Spleen (tissue), 11 donors: ENCODE results near the gene ADAMTS14. TPM values are rescaled to one million over a fixed set of nuclear protein-coding genes. Genes with fewer than 3 reads are reported as not detected.

Source experiments
- DNase-seq: peaks from one replicate; pipeline ENCODE4 v3.0.0-alpha.2; 2020
- H3K27ac ChIP-seq, 8 donors: fragments of 200-600 bp; sonication (generic) in 7 of 8; 1 replicate in 4 of 8; 2 replicates in 4 of 8; pipeline versions ENCODE4 v1.5.0 to v1.8.0; 2016 to 2021; ENCODE audit warnings: inconsistent platforms in 4 of 8, mild to moderate bottlenecking in 4 of 8, moderate library complexity in 1 of 8
- H3K27me3 ChIP-seq, 7 donors: fragments of 200-600 bp; sonication (generic) in 6 of 7; replicated peaks in 1 of 7; 1 replicate in 4 of 7; 2 replicates in 3 of 7; pipeline versions ENCODE4 v1.5.0 to v1.8.0; 2016 to 2021; ENCODE audit warnings: inconsistent platforms in 3 of 7, mild to moderate bottlenecking in 1 of 7
- H3K36me3 ChIP-seq, 6 donors: fragments of 200-600 bp; sonication (generic) in 5 of 6; 1 replicate in 4 of 6; 2 replicates in 2 of 6; pipeline versions ENCODE4 v1.5.0 to v1.8.0; 2016 to 2021; ENCODE audit warnings: inconsistent platforms in 2 of 6
- H3K4me1 ChIP-seq, 6 donors: fragments of 200-600 bp; sonication (generic) in 5 of 6; 1 replicate in 3 of 6; 2 replicates in 3 of 6; pipeline versions ENCODE4 v1.5.0 to v1.8.0; 2016 to 2021; ENCODE audit warnings: inconsistent platforms in 3 of 6
- H3K4me3 ChIP-seq, 8 donors: fragments of 200-600 bp; sonication (generic) in 7 of 8; 1 replicate in 4 of 8; 2 replicates in 4 of 8; pipeline versions ENCODE4 v1.5.0 to v1.8.0; 2016 to 2021; ENCODE audit warnings: inconsistent platforms in 4 of 8, mild to moderate bottlenecking in 4 of 8, moderate library complexity in 2 of 8
- H3K9me3 ChIP-seq, 8 donors: fragments of 200-600 bp; sonication (generic) in 7 of 8; 1 replicate in 4 of 8; 2 replicates in 4 of 8; pipeline versions ENCODE4 v1.5.0 to v1.8.0; 2016 to 2021; ENCODE audit warnings: inconsistent platforms in 4 of 8
- POLR2A ChIP-seq, 3 donors: fragments of 450-650 bp; IDR thresholded peaks; one replicate each; pipeline ENCODE4 v1.5.1; 2017; ENCODE audit warnings: antibody characterized with exemption in 3 of 3, mild to moderate bottlenecking in 1 of 3
- POLR2AphosphoS5 ChIP-seq, 3 donors: sonication (generic); formaldehyde crosslinking; IDR thresholded peaks; one replicate each; pipeline ENCODE4 v1.5.1; 2017; ENCODE audit warnings: antibody characterized with exemption in 3 of 3
- WGBS, 5 donors: extraction: QIAGEN DNeasy Blood & Tissue Kit in 3 of 5; methylation state at CpG; one replicate each; pipeline versions ENCODE4 v1.1.5 to v1.1.7; 2013 to 2018; 5-methylcytosine and 5-hydroxymethylcytosine counted together
- intact Hi-C: fragments of 100-400 bp; cut with DNase I; formaldehyde crosslinking; loops from one replicate; pipeline ENCODE4 v1.15.0; 2023; ENCODE audit warnings: low total_unique reads
- polyA plus RNA-seq, 3 donors: library from polyadenylated mRNA; stranded (reverse); fragments of 200-250 nt; gene quantifications; one replicate each; pipeline ENCODE4 v1.2.1, GENCODE V29; 2013
- total RNA-seq, 7 donors: library from RNA; depleted of rRNA in 3 of 7; stranded (reverse); fragments of >200 nt in 3 of 7; fragmentation: NEBNext Ultra II Directional in 4 of 7; extraction: Animal tissue kit (Norgen Biotek cat#: 25700) in 4 of 7; gene quantifications; one replicate each; pipeline versions ENCODE4 v1.1.0 to v1.2.1, GENCODE V29; 2016 to 2021
- TF ChIP-seq, protein P1 (sequence below), 11 experiments: fragments of 200-600 bp in 7 of 11; fragments of 450-650 bp in 4 of 11; sonication (generic) in 4 of 11; IDR thresholded peaks in 8 of 11; conservative IDR thresholded peaks in 3 of 11; 1 replicate in 7 of 11; 2 replicates in 4 of 11; pipeline versions ENCODE4 v1.4.0 to v1.8.0; 2016 to 2021; ENCODE audit warnings: antibody characterized with exemption in 11 of 11, inconsistent platforms in 4 of 11, mild to moderate bottlenecking in 1 of 11
- donor health status: healthy with polysubstance abuse.
- donor health status: DM: no; HTN: no; CAD: no; lungs with moderate emphysema.
- donor health status: DM: no; HTN: no; CAD: no.
- donor health status: Bipolar disorder and iron deficiency.
- donor health status: healthy.
- donor health status: DM: no; HTN: no; CAD: no.
- donor health status: DM: yes; HTN: yes; CAD: no.

ADAMTS14 gene
- total and polyA plus RNA-seq, 10 donors, result 0.09 to 1.2 (median 0.36) TPM

DNA sequence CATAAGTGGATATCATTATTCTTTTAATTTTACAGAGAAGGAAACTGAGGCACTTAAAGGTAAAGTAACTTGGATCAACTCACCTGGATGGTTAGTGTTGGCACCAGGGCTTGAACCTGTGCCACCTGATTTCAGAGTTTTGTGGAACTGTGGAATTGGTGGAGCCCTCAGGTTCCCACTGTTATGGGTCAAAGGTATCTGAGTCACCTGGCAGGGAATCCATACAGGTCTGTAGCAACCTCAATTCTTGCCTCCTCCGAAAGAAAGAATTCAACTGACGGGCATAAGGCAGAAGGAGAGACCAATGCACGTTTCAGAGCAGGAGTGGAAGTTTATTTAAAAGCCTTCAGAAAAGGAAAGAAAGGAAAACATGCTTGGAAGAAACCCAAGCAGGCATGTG, 25.2 kb upstream of the ADAMTS14 start:
- WGBS, 5 donors, result 59 to 96% (median 70%) methylated on average over 2 to 3 of the region's 3 CpGs
- Histone ChIP-seq H3K9me3 (peaks cover 0 to 47% (median 37%) of the 10 kb centered on the region in 8 donors), H3K4me3 (no peak overlapping the region), H3K4me1 (no peaks in the 10 kb centered on the region), H3K27me3 (peaks cover 0 to 9% (median 0%) of the 10 kb centered on the region in 7 donors), H3K27ac (no peak overlapping the region), H3K36me3 (no peaks in the 10 kb centered on the region)
- DNase-seq, result no peak
- no peak for TF ChIP-seq POLR2A (IDR thresholded peaks at IDR 0.05)
- no peak for TF ChIP-seq POLR2AphosphoS5 (IDR thresholded peaks at IDR 0.05)
- TF ChIP-seq, protein P1, sequence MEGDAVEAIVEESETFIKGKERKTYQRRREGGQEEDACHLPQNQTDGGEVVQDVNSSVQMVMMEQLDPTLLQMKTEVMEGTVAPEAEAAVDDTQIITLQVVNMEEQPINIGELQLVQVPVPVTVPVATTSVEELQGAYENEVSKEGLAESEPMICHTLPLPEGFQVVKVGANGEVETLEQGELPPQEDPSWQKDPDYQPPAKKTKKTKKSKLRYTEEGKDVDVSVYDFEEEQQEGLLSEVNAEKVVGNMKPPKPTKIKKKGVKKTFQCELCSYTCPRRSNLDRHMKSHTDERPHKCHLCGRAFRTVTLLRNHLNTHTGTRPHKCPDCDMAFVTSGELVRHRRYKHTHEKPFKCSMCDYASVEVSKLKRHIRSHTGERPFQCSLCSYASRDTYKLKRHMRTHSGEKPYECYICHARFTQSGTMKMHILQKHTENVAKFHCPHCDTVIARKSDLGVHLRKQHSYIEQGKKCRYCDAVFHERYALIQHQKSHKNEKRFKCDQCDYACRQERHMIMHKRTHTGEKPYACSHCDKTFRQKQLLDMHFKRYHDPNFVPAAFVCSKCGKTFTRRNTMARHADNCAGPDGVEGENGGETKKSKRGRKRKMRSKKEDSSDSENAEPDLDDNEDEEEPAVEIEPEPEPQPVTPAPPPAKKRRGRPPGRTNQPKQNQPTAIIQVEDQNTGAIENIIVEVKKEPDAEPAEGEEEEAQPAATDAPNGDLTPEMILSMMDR (IDR thresholded peaks at IDR 0.05 in 8 of 11, conservative IDR thresholded peaks at IDR 0.05 in 3 of 11), result no peak
- intact Hi-C loops, result no loop called here

DNA sequence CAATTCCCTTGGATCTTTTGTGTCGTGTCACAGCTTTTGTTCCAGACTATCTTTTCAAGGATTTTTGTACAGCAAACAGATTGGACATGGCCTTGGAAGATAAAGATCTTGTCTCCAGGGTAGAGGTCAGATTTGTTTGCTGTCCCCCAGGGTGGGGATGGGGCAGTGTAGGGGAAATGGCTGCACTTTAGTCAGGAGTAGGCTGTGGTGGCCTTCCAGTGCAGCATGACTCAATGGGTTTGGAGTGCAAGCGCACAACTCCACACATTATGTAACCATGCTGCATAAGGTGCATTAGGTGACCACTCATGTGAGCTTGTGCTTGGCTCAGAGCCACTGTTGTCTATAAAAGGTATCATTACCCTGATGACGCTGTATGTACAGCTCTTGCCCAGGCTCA, 23.9 kb upstream of the ADAMTS14 start:
- Histone ChIP-seq H3K4me1 (no peaks in the 10 kb centered on the region), H3K9me3 (peaks cover 0 to 57% (median 40%) of the 10 kb centered on the region in 8 donors), H3K4me3 (no peak overlapping the region), H3K36me3 (no peaks in the 10 kb centered on the region), H3K27me3 (peaks cover 0 to 9% (median 0%) of the 10 kb centered on the region in 7 donors), H3K27ac (no peak overlapping the region)
- TF ChIP-seq, protein P1 (IDR thresholded peaks at IDR 0.05 in 8 of 11, conservative IDR thresholded peaks at IDR 0.05 in 3 of 11), result no peak
- no peak for TF ChIP-seq POLR2A (IDR thresholded peaks at IDR 0.05)
- TF ChIP-seq POLR2AphosphoS5 (IDR thresholded peaks at IDR 0.05), result no peak
- no peak for DNase-seq
- intact Hi-C loops, result no loop called here
- 78 to 95% (median 89%) methylated on average over 3 of the region's 3 CpGs for WGBS, 5 donors

DNA sequence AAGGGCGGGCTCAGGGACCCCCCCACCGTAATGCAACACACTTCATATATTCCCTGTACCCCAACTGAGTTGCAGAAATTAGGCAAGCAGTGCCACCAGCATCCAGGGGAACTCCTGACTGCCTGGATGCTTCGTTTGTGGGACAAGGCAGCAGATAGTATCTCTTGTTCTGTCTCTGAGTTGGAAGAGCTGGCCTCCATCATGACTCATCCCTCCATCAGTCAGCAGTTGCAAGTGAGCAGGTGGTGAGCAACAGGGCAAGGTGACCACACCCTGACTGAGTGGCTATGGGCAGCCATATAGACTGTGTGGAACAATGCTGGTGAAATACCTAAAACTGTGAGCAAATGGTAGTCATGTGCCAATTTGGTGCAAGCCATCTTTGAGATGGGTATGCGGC, 22.8 kb upstream of the ADAMTS14 start:
- Histone ChIP-seq H3K4me1 (no peaks in the 10 kb centered on the region), H3K27ac (no peak overlapping the region), H3K9me3 (peaks cover 0 to 57% (median 40%) of the 10 kb centered on the region in 8 donors), H3K27me3 (peaks cover 0 to 8% (median 0%) of the 10 kb centered on the region in 7 donors), H3K4me3 (no peak overlapping the region), H3K36me3 (no peaks in the 10 kb centered on the region)
- no peak for TF ChIP-seq POLR2AphosphoS5 (IDR thresholded peaks at IDR 0.05)
- no peak for TF ChIP-seq POLR2A (IDR thresholded peaks at IDR 0.05)
- TF ChIP-seq, protein P1 (IDR thresholded peaks at IDR 0.05 in 8 of 11, conservative IDR thresholded peaks at IDR 0.05 in 3 of 11), result no peak
- no peak for DNase-seq
- WGBS, 5 donors, result 74 to 92% (median 87%) methylated on average over 2 to 4 of the region's 4 CpGs
- intact Hi-C loops, result no loop called here

DNA sequence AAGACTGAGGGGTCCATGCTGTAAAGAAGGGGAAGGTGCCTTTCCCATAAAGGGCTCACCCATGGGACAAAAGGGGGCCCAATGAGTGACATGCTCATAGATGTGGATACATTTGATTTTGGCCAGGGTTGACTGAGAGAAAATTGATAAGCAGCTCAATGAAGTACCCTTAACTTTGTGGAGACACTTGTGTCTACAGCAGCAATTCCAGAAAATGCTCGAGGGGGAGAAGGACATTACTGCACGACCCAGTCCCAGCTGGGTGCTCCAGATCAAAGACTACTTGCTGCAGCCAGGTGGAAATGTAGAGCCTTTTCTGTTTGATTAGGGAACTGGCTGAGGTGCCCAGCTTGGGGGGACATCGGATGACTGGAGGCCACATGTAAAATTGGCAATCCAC, 22.2 kb upstream of the ADAMTS14 start:
- Histone ChIP-seq H3K27ac (no peak overlapping the region), H3K4me3 (no peak overlapping the region), H3K36me3 (no peaks in the 10 kb centered on the region), H3K27me3 (peaks cover 0 to 2% (median 0%) of the 10 kb centered on the region in 7 donors), H3K9me3 (peaks cover 0 to 57% (median 40%) of the 10 kb centered on the region in 8 donors), H3K4me1 (no peaks in the 10 kb centered on the region)
- intact Hi-C loops, result no loop called here
- DNase-seq, result no peak
- TF ChIP-seq, protein P1 (IDR thresholded peaks at IDR 0.05 in 8 of 11, conservative IDR thresholded peaks at IDR 0.05 in 3 of 11), result no peak
- no peak for TF ChIP-seq POLR2AphosphoS5 (IDR thresholded peaks at IDR 0.05)
- no peak for TF ChIP-seq POLR2A (IDR thresholded peaks at IDR 0.05)
- WGBS, 5 donors, result 74 to 96% (median 92%) methylated on average over 3 of the region's 3 CpGs
